H9 (cell line): ENCODE results near the gene RGS5. TPM values are rescaled to one million over a fixed set of nuclear protein-coding genes. Genes with fewer than 3 reads are reported as not detected.

Experiments
- DNase-seq: peaks from one replicate; pipeline ENCODE4 v3.0.0-alpha.2; 2017
- H2AFZ ChIP-seq: one replicate; pipeline ENCODE4 v1.6.1; 2013; ENCODE audit warnings: mild to moderate bottlenecking, low read length, control low read depth, moderate library complexity
- H2AK5ac ChIP-seq: 2 replicates; pipeline ENCODE4 v1.6.1; 2013; ENCODE audit warnings: low read length, control low read depth, mixed read lengths; ENCODE audit not compliant: insufficient read length
- H2BK120ac ChIP-seq: one replicate; pipeline ENCODE4 v1.6.1; 2013; ENCODE audit warnings: low read depth, mild to moderate bottlenecking, low read length, control low read depth, inconsistent platforms; ENCODE audit not compliant: poor library complexity, severe bottlenecking
- H2BK12ac ChIP-seq: 2 replicates; pipeline ENCODE4 v1.6.1; 2013; ENCODE audit warnings: low read length, control low read depth, mixed read lengths, low read depth; ENCODE audit not compliant: insufficient read length
- H2BK15ac ChIP-seq: 2 replicates; pipeline ENCODE4 v1.6.1; 2013; ENCODE audit warnings: low read depth, low read length, control low read depth
- H2BK20ac ChIP-seq: one replicate; pipeline ENCODE4 v1.6.1; 2013; ENCODE audit warnings: low read depth, mild to moderate bottlenecking, low read length, control low read depth, inconsistent platforms; ENCODE audit not compliant: poor library complexity, severe bottlenecking
- H2BK5ac ChIP-seq: 2 replicates; pipeline ENCODE4 v1.6.1; 2013; ENCODE audit warnings: low read length, control low read depth, mixed read lengths; ENCODE audit not compliant: insufficient read length
- H3K14ac ChIP-seq: 2 replicates; pipeline ENCODE4 v1.6.1; 2013; ENCODE audit warnings: low read length, control low read depth; ENCODE audit not compliant: insufficient read depth
- H3K18ac ChIP-seq: 2 replicates; pipeline ENCODE4 v1.6.1; 2013; ENCODE audit warnings: low read depth, mild to moderate bottlenecking, mixed read lengths, low read length, control low read depth; ENCODE audit not compliant: insufficient read length
- H3K23ac ChIP-seq: 2 replicates; pipeline ENCODE4 v1.6.1; 2013; ENCODE audit warnings: low read length, control low read depth, mixed read lengths, low read depth; ENCODE audit not compliant: insufficient read length
- H3K23me2 ChIP-seq: 2 replicates; pipeline ENCODE4 v1.6.1; 2013; ENCODE audit warnings: low read depth, mild to moderate bottlenecking, mixed read lengths, low read length, control low read depth; ENCODE audit not compliant: insufficient read length, poor library complexity, severe bottlenecking
- H3K27ac ChIP-seq: 2 replicates; pipeline ENCODE4 v1.5.1; 2013; ENCODE audit warnings: low read length, control low read depth, mixed read lengths, low read depth; ENCODE audit not compliant: insufficient read length
- H3K27me3 ChIP-seq: 2 replicates; pipeline ENCODE4 v1.6.1; 2013; ENCODE audit warnings: low read length, control low read depth, inconsistent platforms; ENCODE audit not compliant: insufficient read depth
- H3K4ac ChIP-seq: 2 replicates; pipeline ENCODE4 v1.6.1; 2013; ENCODE audit warnings: low read depth, mild to moderate bottlenecking, control low read depth, inconsistent platforms, low read length, moderate library complexity
- H3K4me1 ChIP-seq: 2 replicates; pipeline ENCODE4 v1.6.1; 2013; ENCODE audit warnings: low read length, control low read depth, inconsistent platforms; ENCODE audit not compliant: insufficient read depth
- H3K4me2 ChIP-seq: 2 replicates; pipeline ENCODE4 v1.6.1; 2013; ENCODE audit warnings: low read length, control low read depth, mixed read lengths; ENCODE audit not compliant: insufficient read length, insufficient read depth
- H3K56ac ChIP-seq: 2 replicates; pipeline ENCODE4 v1.6.1; 2013; ENCODE audit warnings: low read depth, mild to moderate bottlenecking, mixed read lengths, low read length, control low read depth; ENCODE audit not compliant: insufficient read length
- H3K79me1 ChIP-seq: 2 replicates; pipeline ENCODE4 v1.6.1; 2013; ENCODE audit warnings: low read depth, mild to moderate bottlenecking, moderate library complexity, low read length, control low read depth, inconsistent platforms; ENCODE audit not compliant: insufficient read depth, poor library complexity, severe bottlenecking
- H3K79me2 ChIP-seq: 2 replicates; pipeline ENCODE4 v1.6.1; 2013; ENCODE audit warnings: low read length, control low read depth, inconsistent platforms; ENCODE audit not compliant: insufficient read depth
- H3K9ac ChIP-seq: 2 replicates; pipeline ENCODE4 v1.6.1; 2013; ENCODE audit warnings: low read length, control low read depth, mixed read lengths; ENCODE audit not compliant: insufficient read length; ENCODE audit errors: extremely low read depth
- H3K9me3 ChIP-seq: one replicate; pipeline ENCODE4 v1.6.1; 2013; ENCODE audit warnings: low read depth, low read length, inconsistent platforms; ENCODE audit not compliant: control insufficient read depth
- H3T11ph ChIP-seq: one replicate; pipeline ENCODE4 v1.6.1; 2013; ENCODE audit warnings: mild to moderate bottlenecking, low read length, control low read depth, inconsistent platforms
- H4K20me1 ChIP-seq: one replicate; pipeline ENCODE4 v1.6.1; 2013; ENCODE audit not compliant: control insufficient read depth, insufficient read length, insufficient read depth
- H4K5ac ChIP-seq: 2 replicates; pipeline ENCODE4 v1.6.1; 2013; ENCODE audit warnings: low read depth, mild to moderate bottlenecking, mixed read lengths, low read length, control low read depth; ENCODE audit not compliant: insufficient read length
- H4K8ac ChIP-seq: replicated peaks from 2 replicates; pipeline ENCODE4 v1.6.1; 2013; ENCODE audit warnings: low read length, control low read depth, mixed read lengths, low read depth; ENCODE audit not compliant: insufficient read length
- H4K91ac ChIP-seq: 2 replicates; pipeline ENCODE4 v1.6.1; 2013; ENCODE audit warnings: low read depth, mild to moderate bottlenecking, moderate library complexity, mixed read lengths, low read length, control low read depth; ENCODE audit not compliant: insufficient read length
- H3K27ac Mint-ChIP-seq, 3 experiments: 2 replicates in 2 of 3; 3 replicates in 1 of 3; pipeline ENCODE4 v1.8.0; 2020 to 2021; ENCODE audit warnings: mixed read lengths in 3 of 3, mild to moderate bottlenecking in 1 of 3, moderate library complexity in 1 of 3
- H3K27me3 Mint-ChIP-seq: 2 replicates; pipeline ENCODE4 v1.8.0; 2021; ENCODE audit warnings: low read depth, mild to moderate bottlenecking, moderate library complexity, mixed read lengths
- H3K36me3 Mint-ChIP-seq, 3 experiments: 2 replicates in 2 of 3; 3 replicates in 1 of 3; pipeline ENCODE4 v1.8.0; 2020 to 2021; ENCODE audit warnings: low read depth in 3 of 3, mixed read lengths in 3 of 3; ENCODE audit not compliant: insufficient read depth in 1 of 3
- H3K4me1 Mint-ChIP-seq, 2 experiments: 2 replicates each; pipeline ENCODE4 v1.8.0; 2020; ENCODE audit warnings: mixed read lengths in 2 of 2
- H3K4me3 Mint-ChIP-seq, 2 experiments: 2 replicates in 1 of 2; 3 replicates in 1 of 2; pipeline ENCODE4 v1.8.0; 2020 to 2021; ENCODE audit warnings: mild to moderate bottlenecking in 2 of 2, mixed read lengths in 2 of 2, moderate library complexity in 1 of 2
- H3K9me3 Mint-ChIP-seq, 2 experiments: 2 replicates in 1 of 2; 3 replicates in 1 of 2; pipeline ENCODE4 v1.8.0; 2020; ENCODE audit warnings: mild to moderate bottlenecking in 2 of 2, mixed read lengths in 2 of 2, moderate library complexity in 1 of 2
- CTCF ChIP-seq: fragments of 200-600 bp; sonication (generic); conservative IDR thresholded peaks from 3 replicates; pipeline ENCODE4 v1.8.0; 2021; ENCODE audit warnings: antibody characterized with exemption, mild to moderate bottlenecking
- WGBS: extraction: QIAGEN DNeasy Blood & Tissue Kit; methylation state at CpG from one replicate; pipeline ENCODE4 v1.1.7; 2013; ENCODE audit warnings: missing lambda C conversion rate, low lambda C conversion rate, mixed read lengths; ENCODE audit not compliant: insufficient read length; ENCODE audit errors: extremely low coverage; 5-methylcytosine and 5-hydroxymethylcytosine counted together
- total RNA-seq: library from RNA; stranded (reverse); gene quantifications from 2 replicates; pipeline ENCODE4 v1.2.1, GENCODE V29; 2021

Gene RGS5
- total RNA-seq, 1 experiment from 2014 or later: 30.1 TPM

DNA sequence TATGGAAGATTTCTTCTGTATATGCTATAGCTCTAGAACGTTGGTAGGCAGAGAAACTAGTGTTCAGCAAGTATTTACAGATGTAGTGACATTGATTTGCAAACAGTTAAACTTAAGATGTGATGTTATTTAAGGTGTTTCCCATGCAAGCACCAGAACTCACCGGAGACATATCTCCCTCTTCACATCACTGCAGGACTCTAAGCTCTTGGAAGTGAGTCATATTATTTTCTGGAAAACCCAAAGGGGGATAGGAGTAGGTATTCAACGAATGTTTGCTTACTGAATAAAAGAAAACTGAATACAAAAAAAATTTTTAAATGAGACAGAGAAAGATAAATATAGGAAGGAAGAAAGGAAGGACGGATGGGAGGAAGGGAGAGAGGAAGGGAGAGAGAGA, 108.5 kb downstream of the RGS5 start:
- H3K18ac ChIP-seq: no peak overlapping the region
- no peak overlapping the region for H4K8ac ChIP-seq
- no peak overlapping the region for H3K4ac ChIP-seq
- H4K91ac ChIP-seq: no peak overlapping the region
- no peaks in the 10 kb centered on the region for H3K27me3 Mint-ChIP-seq
- H2AK5ac ChIP-seq: no peak overlapping the region
- no peaks in the 10 kb centered on the region for H3K4me1 ChIP-seq
- no peak overlapping the region for H3K4me3 Mint-ChIP-seq
- no peak overlapping the region for H2BK20ac ChIP-seq
- H3K27ac ChIP-seq: no peak overlapping the region
- H3K9me3 Mint-ChIP-seq: no peaks in the 10 kb centered on the region; a peak in 1 of 5 replicates
- no peak overlapping the region for H3K9ac ChIP-seq
- DNase-seq: no peak
- no peaks in the 10 kb centered on the region for H4K20me1 ChIP-seq
- no peak overlapping the region for H3K56ac ChIP-seq
- no peak overlapping the region for H2BK12ac ChIP-seq
- no peak for TF ChIP-seq CTCF
- H3K14ac ChIP-seq: no peak overlapping the region
- no peak overlapping the region for H3K27ac Mint-ChIP-seq
- H3K36me3 Mint-ChIP-seq: no peaks in the 10 kb centered on the region
- H4K5ac ChIP-seq: no peak overlapping the region
- no peak overlapping the region for H3K4me2 ChIP-seq
- H3K23me2 ChIP-seq: no peaks in the 10 kb centered on the region
- WGBS: 100% methylated on average over 1 of the region's 4 CpGs
- H2BK5ac ChIP-seq: no peak overlapping the region
- no peaks in the 10 kb centered on the region for H3K4me1 Mint-ChIP-seq
- no peak overlapping the region for H2AFZ ChIP-seq
- no peak overlapping the region for H3T11ph ChIP-seq
- no peaks in the 10 kb centered on the region for H3K79me2 ChIP-seq
- H3K79me1 ChIP-seq: no peaks in the 10 kb centered on the region
- no peaks in the 10 kb centered on the region for H3K27me3 ChIP-seq
- H3K9me3 ChIP-seq: no peaks in the 10 kb centered on the region
- no peak overlapping the region for H2BK15ac ChIP-seq
- H3K23ac ChIP-seq: no peak overlapping the region
- no peak overlapping the region for H2BK120ac ChIP-seq
